ENCODE data around the gene BRAT1.

Gene BRAT1

GRCh38 chr7:2498708-2499107, 56.6 kb downstream of the BRAT1 start:
- no peak for DNase-seq (ENCODE audit: low read depth)
- H3K4me3 ChIP-seq (ENCODE audit: low read depth, low read length): no peak overlapping the region
- no peak for TF ChIP-seq CTCF (IDR thresholded peaks at IDR 0.05; ENCODE audit: low read depth, low read length, missing control alignments)

GRCh38 chr7:2497500-2498336, 57.6 kb downstream of the BRAT1 start:
- DNase-seq (ENCODE audit: low read depth): no peak
- H3K4me3 ChIP-seq (ENCODE audit: low read depth, low read length): no peak overlapping the region

GRCh38 chr7:2497065-2497464, 58.3 kb downstream of the BRAT1 start:
- TF ChIP-seq CTCF (IDR thresholded peaks at IDR 0.05; ENCODE audit: low read depth, low read length, missing control alignments): no peak
- DNase-seq (ENCODE audit: low read depth): no peak
- no peak overlapping the region for H3K4me3 ChIP-seq (ENCODE audit: low read depth, low read length)

More at GRCh38 chr7:2497500-2498336, 57.6 kb downstream of the BRAT1 start:
- TF ChIP-seq CTCF (IDR thresholded peaks at IDR 0.05; ENCODE audit: low read depth, low read length, missing control alignments): no peak

- no peak overlapping the region for H3K4me3 ChIP-seq (ENCODE audit: low read depth, low read length)
- TF ChIP-seq CTCF (IDR thresholded peaks at IDR 0.05; ENCODE audit: low read depth, low read length, missing control alignments): no peak
Observed at GRCh38 chr7:2496375-2496774, 58.9 kb downstream of the BRAT1 start.

GRCh38 chr7:2495418-2496299, 59.7 kb downstream of the BRAT1 start:
- no peak for TF ChIP-seq CTCF (IDR thresholded peaks at IDR 0.05; ENCODE audit: low read depth, low read length, missing control alignments)
- DNase-seq (ENCODE audit: low read depth): no peak

More at GRCh38 chr7:2496375-2496774, 58.9 kb downstream of the BRAT1 start:
- no peak for DNase-seq (ENCODE audit: low read depth)

GRCh38 chr7:2494191-2495130, 60.9 kb downstream of the BRAT1 start:
- DNase-seq (ENCODE audit: low read depth): no peak
- H3K4me3 ChIP-seq (ENCODE audit: low read depth, low read length): no peak overlapping the region

More at GRCh38 chr7:2495418-2496299, 59.7 kb downstream of the BRAT1 start:
- no peak overlapping the region for H3K4me3 ChIP-seq (ENCODE audit: low read depth, low read length)

More at GRCh38 chr7:2494191-2495130, 60.9 kb downstream of the BRAT1 start:
- TF ChIP-seq CTCF (IDR thresholded peaks at IDR 0.05; ENCODE audit: low read depth, low read length, missing control alignments): no peak

Data from GM12864 (cell line).